ENCODE results near the gene D2HGDH.
"Not testable (repeated sequence)": the region's sequence is repeated elsewhere in the genome, so short reads cannot be mapped to it uniquely, and the experiment has no call there.

The D2HGDH gene

DNA sequence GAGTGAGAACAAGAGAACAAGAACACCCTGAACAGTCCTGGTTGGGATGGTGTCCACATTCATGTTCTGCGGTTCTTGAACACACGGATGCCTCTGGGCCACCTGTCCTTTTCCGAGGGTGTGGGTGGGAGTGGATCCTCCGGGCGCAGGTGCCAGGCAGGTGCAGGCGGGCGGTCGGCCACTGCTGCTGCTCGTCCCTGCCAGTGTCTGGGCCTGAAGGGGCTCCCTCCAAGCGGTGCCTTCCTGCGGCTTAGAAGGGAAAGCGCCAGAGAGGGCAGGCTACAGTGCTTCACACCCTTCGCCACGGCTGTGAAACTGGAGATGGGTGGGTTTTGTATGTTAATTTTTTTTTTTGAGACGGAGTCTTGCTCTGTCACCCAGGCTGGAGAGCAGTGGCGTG lies 8.0 kb upstream of the D2HGDH start:
- no peak for DNase-seq

DNA sequence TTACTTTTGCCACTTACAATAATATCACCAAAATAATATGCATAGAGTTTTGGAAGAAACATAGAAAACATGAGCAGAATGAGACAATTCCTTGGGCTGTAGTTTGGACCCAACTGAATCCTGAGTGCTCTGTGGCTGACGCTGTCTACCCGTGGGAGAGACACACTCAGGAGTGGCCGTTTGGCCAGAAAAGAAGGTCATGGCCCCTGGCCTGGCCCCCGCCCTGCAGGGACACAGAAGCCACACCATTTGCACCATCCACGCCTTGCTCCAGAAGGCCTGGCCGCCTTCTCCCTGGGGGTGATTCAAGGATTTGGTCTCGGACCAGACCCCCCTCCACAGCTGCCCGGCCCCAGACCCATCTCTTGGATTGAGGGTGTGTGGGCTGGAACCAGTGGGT lies 6.4 kb upstream of the D2HGDH start:
- DNase-seq: no peak

DNA sequence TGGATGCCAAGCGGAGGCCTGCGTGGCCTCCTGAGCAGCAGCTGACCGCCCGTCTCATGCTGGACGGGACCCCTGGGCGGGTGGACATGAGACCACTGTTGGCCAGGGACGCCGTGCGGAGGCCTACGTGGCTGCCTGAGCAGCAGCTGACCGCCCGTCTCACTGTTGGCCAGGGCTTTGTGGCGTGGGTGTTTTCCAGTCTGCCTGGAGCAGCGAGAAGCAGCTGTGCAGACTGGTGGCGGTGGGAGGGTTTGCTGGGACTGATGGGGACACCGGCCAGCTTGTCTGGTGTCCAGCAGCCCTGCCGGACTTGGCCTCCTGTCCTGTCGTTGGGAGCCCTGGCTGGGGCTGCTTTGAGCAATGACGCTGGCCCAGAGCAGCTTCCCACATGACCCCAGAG lies 5.8 kb upstream of the D2HGDH start:
- no peak for DNase-seq

DNA sequence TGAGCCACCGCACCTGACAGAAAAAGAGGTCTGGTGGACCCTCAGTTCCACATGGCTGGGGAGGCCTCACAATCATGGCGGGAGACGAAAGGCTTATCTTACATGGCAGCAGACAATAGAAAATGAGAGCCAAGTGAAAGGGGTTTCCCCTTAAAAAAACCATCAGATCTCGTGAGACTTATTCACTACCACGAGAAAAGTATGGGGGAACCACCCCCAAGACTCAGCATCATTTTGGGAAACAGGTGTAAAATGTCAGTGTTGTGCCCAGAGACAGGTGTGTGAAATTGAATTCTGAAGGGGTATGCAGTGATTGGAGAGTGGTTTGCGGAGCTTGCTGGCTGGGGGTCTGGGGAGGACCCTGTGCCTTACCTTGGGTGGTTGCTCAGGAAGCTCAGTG lies 4.6 kb upstream of the D2HGDH start:
- no peak for DNase-seq

DNA sequence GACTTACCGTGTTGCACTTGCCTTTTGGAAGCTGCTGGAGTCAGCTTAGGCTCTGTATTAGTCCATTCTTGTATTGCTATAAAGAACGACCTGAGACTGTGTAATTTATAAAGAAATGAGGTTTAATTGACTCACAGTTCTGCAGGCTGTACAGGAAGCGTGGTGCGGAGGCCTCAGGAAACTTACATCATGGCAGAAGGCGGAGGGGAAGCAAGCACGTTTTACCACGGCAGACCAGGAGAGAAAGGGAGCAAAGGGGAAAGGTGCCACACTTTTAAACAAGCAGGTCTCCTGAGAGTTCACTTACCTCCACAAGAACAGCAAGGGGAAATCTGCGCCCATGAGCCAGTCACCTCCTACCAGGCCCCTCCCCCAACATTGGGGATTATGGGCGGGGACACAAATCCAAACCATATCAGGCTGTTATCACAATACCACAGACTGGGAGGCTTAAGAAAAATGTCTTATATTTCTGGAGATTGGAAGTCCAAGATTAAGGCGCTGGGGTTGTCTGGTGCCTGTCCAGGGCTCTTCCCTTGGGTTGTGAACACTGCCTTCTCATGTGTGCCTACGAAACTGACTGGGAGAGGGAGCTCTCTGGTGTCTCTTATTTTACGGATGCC lies 3.6 kb upstream of the D2HGDH start:
- DNase-seq: peak; percentile 42

DNA sequence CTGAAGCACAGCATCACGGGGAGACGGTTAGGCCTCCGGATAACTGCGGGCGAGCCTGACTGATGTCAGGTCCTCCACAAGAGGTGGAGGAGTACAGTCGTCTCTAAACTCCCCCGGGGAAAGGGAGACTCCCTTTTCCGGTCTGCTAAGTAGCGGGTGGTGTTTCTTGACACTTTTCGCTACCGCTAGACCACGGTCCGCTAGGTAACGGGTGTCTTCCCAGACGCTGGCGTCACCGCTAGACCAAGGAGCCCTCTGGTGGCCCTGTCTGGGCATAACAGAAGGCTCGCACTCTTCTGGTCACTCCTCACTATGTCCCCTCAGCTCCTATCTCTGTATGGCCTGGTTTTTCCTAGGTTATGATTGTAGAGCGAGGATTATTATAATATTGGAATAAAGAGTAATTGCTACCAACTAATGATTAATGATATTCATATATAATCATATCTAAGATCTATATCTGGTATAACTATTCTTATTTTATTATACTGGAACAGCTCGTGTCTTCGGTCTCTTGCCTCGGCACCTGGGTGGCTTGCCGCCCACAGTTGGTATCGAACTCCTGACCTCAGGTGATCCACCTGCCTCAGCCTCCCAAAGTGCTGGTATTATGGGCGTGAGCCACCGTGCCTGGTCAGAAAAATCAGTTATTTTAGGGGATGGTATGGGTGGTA lies 1.8 kb upstream of the D2HGDH start:
- DNase-seq: peak; percentile 83

DNA sequence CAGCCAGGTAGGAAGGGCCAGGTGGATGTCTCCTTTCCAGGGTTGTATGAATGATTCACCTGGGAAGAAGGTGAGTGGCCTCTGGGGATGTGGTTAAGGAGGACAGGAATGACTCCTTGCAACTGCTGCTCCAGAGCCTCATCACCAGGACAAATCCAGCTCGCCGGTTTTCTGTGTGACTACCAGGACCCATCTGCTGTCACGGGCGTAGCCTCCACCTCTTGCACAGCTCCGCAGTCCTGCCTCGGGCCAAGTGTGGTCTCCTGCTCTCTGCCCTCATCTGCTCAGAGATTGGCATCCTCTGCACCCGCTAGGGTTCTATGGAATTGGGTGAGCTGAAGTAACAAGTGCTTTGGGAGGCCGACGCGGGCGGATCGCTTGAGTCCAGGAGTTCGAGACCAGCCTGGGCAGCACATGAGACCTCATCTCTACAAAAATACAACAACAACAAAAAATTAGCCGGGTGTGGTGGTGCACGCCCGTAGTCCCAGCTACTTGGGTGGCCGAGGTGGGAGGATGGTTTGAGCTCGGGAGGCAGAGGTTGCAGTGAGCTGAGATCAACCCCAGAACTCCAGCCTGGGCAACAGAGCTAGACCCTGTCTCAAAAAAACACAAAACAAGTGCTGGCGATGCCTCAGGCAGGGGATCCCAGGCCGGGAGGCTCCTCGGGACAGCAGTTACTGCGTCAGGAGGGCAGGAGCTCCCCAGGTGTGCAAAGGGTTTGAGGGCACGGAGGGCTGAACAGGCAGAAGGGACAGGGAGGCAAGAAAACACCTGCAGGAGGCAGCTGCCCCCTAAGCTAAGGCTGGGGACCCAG lies 831 bp upstream of the D2HGDH start:
- DNase-seq: peak; percentile 44

DNA sequence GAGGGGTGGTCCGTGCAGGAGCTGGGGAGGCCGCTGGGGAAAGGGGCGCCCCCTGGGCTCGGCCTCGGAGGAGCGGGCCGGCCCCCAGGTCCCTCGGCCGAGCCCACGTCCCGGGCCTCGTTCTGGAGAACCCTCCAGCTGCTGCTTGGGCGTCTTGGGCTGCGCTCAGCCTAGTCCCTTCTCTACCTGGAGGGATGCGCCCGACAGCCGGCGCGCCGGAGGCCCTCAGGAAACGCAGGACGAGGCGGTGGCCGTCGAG lies 293 bp upstream of the D2HGDH start:
- DNase-seq: no peak

DNA sequence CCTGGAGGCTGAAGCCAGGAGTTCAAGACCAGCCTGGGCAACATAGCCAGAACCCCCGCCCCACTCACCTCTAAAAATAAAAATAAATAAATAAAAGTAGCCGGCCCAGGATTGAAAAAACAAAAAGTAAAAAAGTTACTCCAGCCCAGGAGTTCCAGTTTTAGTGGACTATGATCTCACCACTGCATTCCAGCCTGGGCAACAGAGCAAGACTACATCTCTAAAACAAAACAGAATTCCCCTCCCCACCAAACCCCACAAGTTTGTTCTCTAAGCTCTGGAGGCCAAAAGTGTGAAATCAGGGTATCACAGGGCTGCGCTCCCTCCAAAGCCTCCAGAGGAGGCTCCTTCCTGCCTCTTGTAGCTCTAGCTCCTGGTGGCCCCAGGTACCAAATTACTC lies 1.7 kb downstream of the D2HGDH start:
- DNase-seq: no peak

DNA sequence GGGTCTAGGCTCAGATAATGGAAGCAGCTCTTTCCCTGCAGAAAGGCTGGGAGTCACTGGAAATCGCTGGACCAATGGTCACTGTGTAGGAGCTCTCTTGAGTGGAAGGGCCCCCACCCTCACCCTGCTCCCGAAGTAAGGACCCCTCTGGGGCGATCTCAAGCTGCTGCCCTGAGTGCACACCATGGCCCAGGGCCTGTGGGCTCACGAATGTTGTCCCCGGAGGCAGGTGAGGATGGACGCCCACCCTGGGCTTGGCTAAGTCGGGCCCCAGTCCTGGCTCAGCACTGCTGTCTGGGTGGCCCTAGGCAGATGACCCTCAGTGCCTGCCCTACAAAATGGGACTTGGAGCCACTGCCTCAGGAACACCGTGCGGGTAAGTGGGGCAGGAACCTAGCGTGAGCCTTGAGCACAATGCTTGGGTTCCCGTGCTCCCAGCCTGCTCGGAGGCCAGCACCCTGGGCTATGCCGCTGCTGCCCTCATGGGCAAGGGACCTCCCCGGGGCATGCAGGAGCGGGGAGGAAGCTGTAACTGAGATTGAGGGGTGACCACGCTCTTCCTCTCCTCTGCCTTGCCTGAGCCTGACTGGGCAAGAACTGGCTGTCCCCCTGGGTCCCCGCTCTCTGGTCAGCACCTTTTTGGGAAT lies 3.7 kb downstream of the D2HGDH start:
- no peak for DNase-seq

DNA sequence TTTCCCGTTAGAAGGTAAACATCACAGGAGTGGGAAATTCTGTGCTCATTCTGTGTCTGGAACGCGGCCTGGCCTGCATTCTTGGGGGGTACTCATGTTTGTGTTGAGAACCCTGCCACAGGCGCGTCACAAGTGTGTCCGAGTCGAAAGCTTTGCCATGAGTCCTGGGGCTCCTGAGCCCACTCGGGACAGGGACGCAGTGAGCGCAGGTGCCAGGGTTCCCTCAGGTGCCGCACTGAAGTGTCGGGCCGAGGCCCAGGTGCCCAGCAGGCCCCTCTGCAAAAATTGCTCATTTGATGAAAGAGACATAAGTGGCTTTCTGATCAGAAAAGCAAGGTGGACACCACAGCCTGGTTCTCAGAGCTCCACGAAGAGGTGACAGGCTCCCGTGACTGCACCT lies 4.7 kb downstream of the D2HGDH start:
- no peak for DNase-seq

DNA sequence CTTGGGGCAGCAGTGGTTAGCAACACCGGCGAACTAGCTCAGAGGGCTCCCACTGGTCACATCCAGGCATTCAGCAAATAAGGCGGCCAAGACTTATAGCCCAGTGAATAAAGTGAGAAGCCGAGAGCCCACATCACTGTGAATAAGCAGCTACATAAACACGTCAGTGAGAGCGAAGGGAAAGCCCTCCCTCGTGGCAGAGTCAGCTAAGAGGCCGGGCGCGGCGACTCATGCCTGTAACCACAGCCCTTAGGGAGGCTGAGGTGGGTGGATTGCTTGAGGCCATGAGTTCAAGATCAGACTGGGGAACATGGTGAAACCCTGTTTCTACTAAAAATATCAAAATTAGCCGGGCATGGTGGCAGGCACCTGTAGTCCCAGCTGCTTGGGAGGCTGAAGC lies 5.2 kb downstream of the D2HGDH start:
- peak; percentile 83 for DNase-seq

DNA sequence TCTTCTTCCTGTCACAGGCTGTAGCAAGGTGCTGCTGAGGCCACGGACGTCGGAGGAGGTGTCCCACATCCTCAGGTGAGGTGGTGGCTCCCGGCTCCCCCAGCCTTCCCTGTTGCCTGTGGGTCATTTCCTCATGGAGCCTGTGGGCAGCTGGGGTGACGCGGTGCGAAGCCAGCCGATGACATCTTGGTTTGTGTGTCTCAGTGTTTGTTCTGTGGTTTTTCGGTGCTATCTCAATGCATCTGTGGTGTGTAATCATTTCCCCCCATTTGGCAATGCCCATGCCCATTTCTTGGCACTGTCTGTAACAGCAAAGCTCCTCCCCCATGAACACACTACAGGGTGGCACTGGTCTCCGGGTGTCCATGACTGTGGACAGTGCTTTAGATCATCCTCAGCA lies 6.6 kb downstream of the D2HGDH start:
- DNase-seq: peak; percentile 62

DNA sequence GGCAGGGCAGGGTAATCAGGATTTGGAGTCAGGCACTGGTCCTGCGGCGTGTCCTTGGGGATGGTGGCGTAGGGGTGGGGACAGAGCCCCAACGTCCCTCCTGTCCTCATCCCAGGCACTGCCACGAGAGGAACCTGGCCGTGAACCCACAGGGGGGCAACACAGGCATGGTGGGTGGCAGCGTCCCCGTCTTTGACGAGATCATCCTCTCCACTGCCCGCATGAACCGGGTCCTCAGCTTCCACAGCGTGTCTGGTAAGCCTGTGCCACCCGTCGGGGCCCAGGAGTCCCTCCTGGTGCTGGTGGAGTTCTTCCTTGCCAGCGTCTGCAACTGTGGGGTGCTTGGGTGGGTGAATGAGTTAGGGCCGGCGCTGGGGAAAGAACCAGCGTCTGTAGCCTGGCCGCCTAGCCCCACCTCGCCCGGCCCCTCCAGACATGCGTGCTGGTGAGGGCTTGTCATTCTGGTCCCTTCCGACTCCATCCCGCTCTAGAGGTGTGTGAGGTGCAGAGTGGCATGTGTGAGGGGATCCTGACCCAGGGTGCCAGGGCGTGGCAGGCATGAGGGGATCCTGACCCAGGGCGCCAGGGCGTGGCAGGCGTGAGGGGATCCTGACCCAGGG lies 8.0 kb downstream of the D2HGDH start:
- DNase-seq: no peak

DNA sequence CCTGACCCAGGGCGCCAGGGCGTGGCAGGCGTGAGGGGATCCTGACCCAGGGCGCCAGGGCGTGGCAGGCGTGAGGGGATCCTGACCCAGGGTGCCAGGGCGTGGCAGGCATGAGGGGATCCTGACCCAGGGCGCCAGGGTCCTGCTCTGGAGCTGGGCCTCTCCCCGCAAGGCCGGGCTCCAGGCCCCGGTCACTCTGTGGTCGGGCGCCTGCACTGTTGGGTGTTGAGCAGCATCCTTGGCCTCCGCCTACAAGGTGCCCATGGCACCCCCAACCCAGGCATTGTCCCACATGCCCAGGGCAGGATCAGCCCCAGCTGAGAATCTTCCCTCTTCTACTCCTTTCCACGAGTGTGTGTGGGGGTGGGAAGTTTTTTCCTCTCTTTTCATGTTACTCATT lies 8.6 kb downstream of the D2HGDH start:
- DNase-seq: not testable (repeated sequence)

DNA sequence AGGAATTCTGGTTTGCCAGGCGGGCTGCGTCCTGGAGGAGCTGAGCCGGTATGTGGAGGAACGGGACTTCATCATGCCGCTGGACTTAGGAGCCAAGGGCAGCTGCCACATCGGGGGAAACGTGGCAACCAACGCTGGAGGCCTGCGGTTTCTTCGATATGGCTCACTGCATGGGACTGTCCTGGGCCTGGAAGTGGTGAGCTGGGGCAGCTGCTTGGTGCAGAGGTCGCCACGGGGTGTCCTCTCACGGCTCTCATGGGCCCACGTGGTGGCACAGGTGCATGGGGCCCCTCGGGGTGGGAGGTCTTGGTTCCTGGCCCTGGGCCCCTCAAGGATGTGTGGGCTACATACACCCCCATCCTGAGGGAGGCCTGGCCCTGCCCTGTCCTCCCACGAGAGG lies 9.2 kb downstream of the D2HGDH start:
- DNase-seq: no peak

DNA sequence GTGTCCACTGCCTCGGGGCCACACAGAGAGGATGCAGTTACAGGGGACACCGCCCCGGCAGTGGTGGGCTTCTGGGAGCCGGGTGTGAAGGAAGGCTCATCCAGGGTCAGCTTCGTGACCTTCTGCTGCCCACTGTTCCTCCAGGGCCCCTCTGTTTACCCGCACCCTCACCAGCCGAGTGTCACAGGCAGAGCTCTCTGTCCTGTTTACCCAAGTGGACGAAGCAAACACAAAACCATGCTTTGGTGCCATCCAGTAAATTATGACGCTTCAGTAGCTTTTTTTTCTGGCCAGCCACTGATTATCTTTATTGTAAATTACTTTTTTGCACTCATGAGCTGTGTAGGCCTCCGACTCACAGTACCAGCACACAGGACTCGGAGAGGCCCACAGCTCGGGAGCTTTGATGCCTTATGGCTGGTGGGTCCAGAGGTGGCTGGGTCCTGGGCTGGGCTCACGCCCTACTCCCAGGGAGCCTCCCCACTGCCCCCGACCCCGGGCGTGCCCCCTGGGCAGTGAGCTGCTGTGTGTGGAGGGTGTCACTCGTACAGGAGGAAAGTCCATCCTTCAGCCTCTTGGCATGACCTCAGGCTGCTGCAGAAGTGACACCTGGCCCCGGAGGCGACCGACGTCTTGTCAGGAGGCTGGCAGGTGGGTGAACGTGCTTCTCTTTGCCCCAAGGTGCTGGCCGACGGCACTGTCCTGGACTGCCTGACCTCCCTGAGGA lies 9.8 kb downstream of the D2HGDH start:
- no peak for DNase-seq

DNA sequence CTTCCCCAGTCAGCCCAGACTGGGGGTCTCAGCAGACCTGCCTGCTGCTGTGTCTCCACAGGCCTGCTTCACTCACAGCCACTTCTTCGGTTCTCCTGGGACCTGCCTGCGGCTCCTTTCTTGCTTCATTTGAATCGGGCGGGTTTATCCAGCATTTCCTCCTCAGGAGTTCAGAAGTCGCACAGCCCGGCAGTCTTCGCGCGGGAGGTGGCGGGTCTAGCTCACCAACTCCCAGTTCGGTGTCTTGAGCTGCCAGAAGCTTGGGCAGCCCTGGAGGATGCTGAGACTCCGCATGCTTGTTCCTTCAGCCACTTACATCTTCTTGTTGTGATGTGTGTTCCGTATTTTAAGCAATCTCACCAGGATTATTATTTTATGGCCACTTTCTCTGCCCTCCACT lies 10.8 kb downstream of the D2HGDH start:
- no peak for DNase-seq

DNA sequence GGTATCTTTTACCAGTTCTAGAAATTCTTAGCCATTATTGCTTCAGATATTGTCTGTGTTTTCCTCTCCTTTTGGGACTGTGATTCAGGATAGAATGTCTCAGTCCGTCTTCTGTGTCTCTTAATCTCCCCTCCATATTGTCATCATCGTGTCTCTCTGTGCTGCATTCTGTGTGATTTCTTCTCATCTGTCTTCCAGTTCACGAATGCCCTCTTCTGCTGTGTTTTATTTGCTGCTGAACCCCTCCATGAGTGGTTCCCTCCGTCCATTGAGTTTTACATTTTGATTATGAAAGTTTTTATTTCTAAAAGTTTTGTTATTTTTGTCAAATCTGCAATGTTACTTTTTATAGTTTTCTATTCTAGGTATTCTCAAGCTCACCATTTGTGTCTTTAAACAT lies 11.7 kb downstream of the D2HGDH start:
- no peak for DNase-seq

DNA sequence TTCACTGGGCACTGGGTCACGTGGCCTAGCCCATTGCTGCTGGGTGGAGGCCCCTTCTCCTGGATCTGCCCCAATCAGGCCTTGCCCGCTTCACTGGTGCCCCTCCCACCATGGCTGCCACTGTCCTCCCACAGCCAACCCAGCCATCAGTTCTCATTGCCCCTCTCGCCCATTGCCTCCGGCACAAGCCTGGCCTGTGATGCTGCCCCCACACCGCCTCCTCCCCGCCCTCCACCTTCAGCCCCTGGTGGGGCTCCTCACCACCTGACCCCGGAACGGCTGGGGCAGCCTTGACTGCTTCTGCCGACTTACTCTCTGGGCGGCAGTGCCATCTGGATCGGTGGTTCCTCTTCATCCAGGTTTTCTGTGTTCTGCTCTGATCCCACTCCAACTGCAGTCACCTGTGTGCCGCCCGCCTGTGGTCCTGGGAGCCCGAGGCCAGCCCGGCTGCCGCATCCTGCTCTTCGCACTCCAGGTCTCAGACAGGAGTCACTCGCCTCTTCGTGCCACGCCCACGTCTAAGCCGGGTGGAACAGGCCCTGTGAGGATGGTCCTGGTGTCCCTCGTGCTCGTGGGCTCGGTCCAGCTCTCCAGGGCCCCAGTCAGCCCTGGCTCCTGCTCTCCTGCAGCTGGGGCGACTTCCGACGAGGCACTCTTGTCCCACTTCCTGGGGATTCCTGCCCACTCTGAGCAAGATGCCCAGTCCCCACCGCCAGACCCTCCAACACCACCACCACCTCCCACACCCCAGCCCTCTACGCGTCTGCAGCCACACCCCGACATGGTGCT lies 14.2 kb downstream of the D2HGDH start:
- DNase-seq: no peak

DNA sequence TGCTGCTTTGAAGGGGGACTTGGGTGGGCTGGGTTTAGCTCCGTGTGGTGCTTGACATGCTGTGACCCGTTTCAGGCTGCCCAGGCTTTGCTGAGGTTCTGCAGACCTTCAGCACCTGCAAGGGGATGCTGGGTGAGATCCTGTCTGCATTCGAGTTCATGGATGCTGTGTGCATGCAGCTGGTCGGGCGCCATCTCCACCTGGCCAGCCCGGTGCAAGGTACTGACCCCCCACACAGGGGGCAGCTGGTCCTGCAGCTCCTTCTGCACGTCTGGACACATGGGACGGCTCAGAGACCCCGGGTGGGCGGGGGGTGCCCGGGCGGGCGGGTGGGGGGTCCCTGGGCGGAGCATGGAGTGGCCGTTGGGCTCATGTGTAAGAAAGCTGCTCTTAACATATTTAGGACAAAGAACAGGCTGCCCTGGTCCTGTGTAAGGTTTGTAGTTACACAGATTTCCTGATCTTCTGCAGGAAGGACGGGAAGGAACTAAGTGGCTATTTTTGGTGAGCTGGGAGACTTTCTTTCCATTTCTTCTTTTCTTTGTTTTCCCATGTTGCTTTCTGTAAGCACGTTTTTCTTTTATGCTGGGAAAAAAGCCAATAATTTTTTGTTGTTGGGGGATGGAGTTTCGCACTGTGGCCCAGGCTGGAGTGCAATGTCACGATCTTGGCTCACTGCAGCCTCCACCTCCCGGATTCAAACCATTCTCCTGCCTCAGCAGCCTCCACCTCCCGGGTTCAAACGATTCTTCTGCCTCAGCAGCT lies 15.8 kb downstream of the D2HGDH start:
- DNase-seq: no peak

Measured in stimulated activated CD8-positive, alpha-beta memory T cell treated with anti-CD3 and anti-CD28 coated beads, Interleukin-4, amount 100 ng/mL, for 48 hours (primary cell).